Renal cortical epithelial cell (primary cell): ENCODE data around the gene ARNT2. TPM values are rescaled to one million over a fixed set of nuclear protein-coding genes. Genes with fewer than 3 reads are reported as not detected.
"Not testable (repeated sequence)": the region's sequence is repeated elsewhere in the genome, so short reads cannot be mapped to it uniquely, and the experiment has no call there.

Source experiments
- DNase-seq: peaks from one replicate; pipeline ENCODE4 v3.0.0-alpha.2; 2011; ENCODE audit warnings: low read depth
- total RNA-seq: library from RNA; depleted of rRNA; stranded (reverse); fragments of >200 nt; gene quantifications from 2 replicates; pipeline ENCODE4 v1.2.3, GENCODE V29; 2014

The ARNT2 gene
- total RNA-seq, 1 donor from 2014 or later = 20.8 TPM

DNA sequence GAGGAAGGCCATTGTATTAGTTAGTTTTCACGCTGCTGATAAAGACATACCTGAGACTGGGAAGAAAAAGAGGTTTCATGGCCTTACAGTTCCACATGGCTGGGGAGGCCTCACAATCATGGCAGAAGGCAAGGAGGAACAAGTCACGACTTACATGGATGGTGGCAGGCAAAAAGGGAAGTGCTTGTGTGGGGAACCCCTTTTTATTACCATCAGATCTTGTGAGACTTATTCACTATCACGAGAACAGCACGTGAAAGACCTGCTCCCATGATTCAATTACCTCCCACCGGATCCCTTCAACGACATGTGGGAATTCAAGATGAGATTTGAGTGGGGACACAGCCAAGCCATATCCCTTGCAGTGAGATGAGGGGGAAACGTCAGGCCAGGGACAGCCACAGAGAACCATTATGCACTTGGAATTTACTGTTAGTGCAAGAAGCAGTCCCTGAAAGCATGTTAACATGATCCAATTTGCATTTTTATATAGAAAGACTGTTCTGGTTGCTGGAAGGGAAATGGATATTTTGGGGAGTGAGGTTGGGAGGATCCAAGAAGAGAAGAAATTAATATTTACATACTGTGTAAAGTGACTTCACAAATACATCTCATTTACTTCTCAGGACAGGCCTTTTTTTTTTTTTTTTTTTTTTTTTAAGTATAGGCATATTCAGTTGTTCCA, 87.1 kb downstream of the ARNT2 start:
- DNase-seq = no peak

DNA sequence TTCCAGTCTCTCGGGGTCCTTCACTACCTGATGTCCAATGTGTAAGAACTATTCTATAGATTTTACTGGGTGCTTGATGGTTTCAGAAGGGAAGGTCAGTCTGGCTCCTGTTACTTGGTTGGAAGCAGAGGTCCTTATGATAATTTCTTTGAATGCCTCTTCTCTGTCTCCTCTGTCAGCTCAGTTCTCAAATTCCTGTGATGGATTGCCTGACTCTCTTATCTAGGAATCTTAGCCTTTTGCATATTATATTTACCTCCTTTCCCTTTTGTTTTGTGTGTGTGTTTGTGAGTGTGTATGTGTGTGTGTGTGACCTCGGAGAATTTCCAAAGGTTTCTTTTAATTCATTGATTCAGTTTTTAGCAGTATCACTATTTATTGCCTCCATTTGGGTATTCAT, 88.2 kb downstream of the ARNT2 start:
- DNase-seq = no peak

DNA sequence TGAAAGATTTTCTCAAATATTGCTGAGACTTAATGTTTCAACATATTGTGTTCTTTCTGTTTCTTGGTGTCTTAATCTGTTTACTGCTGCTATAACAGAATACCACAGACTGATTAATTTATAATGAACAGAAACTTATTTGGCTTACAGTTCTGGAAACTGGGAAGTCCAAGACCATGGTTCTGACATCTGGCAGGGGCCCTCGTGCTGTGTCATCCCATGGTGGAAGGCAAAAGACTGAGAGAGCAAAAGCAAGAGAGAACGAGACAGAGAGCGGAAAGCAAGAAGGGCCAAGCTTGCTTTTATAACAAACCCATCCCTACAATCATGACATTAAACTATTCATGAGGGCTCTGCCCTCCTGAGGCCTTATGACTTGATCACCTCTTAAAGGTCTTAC, 88.7 kb downstream of the ARNT2 start:
- no peak for DNase-seq

DNA sequence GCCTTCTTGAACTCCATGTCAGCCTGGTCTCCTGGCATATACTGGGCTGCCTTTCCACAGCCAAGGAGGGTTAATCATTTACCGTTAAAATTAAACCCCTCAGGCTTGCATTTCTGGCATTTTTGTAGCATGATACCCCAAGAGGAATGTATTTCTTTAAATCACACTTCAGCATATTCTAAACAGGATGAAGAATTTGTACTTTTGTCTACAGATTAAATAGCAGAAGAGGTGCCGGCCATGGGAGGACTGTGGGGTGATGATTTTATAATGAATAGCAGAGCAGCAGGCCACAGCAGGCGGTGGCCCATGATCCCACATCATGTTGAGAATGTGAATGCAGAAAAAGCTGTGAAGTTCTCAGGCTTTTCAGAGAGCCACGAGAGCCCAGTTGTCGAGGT, 90.2 kb downstream of the ARNT2 start:
- DNase-seq = peak; percentile 96

DNA sequence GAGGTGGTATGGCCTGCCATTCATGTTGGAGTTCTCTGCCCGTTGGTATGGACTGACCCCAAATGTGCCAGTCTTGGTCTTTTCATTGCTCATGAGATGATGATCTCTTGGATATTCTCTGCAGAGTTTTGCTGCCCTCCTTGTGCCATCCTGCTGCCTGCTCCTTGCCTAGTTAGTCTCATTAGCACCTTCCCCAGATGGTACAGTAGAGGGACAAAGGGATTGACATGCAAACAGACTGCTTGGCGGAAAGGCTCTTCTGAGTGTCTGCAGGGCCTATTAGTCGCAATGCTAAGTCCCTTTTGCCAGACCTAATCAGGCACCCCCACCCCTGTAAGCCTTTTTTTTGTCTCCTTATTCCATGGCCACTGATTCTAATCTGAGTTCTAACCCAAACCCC, 90.6 kb downstream of the ARNT2 start:
- DNase-seq = no peak

DNA sequence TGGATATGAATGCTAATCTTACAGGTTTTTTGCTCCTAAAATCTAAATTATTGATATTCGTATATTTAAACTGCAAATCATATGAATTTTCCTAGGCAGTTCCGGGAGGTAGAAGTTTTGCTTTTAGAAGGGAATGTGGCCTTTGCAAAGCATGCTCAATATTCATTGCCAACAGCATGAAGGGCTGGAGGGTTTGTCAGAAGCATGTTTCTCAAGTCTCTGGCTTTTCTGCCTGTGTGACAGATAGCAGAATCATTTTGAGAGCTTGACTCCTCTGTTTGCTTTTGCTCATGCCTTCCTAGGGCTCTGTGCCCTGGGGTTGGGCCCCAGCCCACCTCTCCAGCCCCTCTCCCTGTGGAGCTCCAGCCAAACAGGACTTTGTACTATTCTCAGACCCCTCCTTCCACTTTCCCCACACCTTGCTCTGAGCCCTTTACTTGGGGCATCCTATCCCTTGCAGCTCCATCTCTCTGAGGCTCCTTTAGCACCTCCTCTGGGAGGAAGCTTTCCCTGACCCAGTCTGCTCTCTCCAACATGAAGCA, 91.3 kb downstream of the ARNT2 start:
- no peak for DNase-seq

DNA sequence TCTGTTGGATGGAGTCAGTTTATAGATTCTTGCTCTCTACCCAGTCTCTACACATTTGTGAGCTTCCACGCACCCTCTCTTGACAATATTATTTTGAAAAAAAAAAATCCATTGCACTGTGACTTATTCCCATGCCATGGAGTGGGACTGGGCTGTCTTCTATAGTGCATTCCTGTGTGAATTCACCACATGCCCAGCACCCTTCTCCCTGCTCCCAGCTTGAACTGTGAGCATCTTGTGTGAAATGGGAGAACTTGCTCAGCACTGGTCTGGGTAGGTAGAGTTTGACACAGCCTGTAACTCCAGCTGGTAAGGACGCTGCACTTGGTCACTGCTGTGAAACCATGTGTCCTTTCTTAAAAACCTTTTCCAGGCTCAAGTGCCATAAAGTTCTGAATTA, 91.9 kb downstream of the ARNT2 start:
- DNase-seq = no peak

DNA sequence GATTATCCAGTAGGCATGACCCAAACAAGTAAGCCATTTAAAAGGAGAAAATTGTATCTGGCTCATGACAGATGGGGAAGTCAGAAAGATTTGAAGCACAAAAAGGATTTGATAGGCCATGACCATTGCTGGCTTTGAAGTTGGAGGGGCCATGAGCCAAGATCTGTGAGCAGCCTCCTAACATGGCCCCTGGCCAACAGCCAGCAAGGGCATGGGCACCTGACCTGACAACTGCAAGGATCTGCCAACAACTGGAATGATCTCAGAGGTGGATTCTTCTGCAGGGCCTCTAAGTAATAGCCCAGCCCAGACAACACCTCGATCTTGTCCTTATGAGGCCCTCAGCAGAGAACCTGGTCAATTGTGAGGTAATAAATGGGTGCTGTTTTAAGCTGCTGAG, 93.0 kb downstream of the ARNT2 start:
- no peak for DNase-seq

DNA sequence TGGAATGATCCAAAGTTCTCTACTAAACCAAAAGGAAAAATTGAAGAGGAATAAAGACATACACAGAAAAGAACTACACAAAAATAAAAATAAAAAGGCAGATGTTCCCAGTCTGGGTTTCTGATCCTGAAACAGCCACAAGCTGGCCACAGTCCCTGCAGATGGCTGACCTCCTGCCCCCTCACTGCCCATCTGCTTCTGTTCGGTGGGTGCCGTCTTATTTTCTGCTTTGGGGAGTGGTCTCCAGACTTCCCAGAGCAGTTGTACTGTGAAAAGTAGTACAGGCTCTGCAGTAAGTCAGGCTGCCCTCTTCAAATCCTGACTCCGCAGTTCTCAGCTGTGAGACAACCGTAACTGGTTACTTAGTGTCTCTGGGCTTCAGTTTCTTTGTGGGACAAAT, 94.5 kb downstream of the ARNT2 start:
- no peak for DNase-seq

DNA sequence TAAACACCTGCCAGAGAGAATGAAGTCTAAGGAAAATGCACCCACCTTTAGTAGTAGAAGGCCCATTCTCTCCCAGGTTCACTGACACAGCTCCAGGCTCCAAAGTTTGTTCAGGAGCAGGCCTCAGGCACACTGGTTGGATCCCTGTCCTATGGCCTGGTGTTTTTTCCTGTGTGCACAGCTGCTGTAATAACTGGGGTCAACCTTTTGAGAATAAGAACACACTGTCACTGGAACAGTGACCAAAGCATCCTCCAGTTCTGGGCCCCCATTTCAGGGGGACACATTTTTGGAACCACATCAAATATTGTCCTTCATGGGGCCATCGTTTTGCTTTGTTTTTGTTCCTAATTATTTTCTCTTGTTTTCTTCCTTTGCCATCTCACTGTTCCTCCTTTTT, 95.8 kb downstream of the ARNT2 start:
- DNase-seq = no peak

DNA sequence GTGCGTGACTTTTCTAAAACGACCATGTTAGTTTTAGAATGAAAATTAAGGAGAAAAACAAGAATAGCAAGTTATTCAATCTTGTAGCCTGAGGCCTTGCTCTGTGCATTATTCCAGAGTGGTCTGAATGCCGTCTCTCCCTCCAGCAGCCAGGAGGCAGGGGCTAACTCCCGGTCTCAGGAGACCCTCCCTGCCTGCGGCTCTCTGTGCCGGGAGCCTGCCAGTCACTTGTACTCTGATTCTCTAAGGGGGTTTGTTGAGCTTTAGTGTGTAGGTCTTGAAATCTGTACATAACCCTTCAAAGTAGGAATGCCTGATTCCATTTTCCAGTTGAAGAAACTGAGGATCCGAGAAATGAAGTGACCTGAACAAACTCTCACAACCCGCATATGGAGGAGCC, 97.3 kb downstream of the ARNT2 start:
- DNase-seq = no peak

DNA sequence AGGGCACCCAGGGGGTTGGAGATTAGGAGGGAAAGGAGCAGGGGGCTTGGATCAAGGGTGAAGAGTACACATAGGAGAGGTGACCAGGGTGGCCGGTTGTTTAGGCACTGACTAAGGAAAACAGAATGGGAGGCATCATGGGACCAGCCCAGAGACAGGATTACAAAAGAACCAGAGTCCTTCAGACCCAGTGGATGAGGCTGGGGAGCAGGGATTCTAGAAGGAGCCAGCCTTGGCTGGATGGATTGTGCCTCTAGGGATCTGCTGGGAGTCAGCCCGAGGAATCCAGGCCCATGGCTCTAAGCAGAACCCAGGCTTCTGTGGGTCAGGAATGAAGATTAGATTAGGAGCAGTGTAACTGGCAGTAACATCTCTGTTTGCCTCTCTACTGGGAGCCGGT, 98.6 kb downstream of the ARNT2 start:
- DNase-seq = no peak

DNA sequence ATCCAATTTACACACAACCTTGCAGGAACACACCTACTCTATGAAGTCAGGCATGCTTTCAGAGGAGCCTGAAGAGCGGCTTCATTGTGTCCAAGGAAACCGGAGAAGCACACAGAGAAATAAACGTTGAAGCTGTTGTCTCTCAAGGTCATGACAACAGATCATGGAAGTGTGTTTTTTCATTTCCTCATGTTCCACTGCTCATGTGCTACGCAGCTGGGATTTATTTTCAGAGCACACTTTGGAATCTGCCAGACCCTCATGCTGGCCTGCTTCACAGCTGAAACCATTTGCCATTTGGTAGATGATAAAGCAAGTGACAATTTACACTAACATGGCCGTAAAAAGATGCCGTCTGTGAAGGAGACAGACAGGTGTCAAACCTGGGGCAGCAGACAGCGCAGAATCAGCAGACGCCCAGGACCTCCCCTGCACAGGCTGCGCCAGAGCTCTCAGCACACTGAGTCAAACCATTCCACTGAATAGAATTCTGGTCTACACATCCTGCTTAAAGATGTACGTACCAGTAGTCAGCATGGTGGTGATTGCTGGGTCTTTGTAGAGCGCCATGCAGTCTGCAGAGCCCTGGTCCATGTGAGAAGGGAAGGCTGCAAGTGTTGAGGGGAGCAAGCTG, 99.3 kb downstream of the ARNT2 start:
- DNase-seq = no peak

DNA sequence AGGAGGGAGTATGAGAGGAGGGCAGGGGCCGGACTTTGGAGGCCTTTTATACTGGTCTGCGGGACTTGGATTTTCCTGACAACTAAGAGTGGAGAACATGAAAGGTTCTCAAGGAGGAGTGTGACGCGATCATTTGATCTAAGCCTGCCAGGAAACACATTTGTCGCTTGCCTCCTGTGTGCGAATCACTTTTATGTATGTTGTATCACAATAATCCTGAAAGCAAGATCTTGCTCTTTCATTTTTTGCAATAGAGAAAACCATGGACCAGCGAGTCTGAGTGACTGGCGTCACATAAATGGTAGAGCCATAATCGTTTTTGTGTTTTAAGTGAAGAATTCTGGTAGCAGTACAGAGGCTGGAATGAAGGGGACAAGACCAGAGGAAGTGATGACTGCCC, 100.7 kb downstream of the ARNT2 start:
- no peak for DNase-seq

DNA sequence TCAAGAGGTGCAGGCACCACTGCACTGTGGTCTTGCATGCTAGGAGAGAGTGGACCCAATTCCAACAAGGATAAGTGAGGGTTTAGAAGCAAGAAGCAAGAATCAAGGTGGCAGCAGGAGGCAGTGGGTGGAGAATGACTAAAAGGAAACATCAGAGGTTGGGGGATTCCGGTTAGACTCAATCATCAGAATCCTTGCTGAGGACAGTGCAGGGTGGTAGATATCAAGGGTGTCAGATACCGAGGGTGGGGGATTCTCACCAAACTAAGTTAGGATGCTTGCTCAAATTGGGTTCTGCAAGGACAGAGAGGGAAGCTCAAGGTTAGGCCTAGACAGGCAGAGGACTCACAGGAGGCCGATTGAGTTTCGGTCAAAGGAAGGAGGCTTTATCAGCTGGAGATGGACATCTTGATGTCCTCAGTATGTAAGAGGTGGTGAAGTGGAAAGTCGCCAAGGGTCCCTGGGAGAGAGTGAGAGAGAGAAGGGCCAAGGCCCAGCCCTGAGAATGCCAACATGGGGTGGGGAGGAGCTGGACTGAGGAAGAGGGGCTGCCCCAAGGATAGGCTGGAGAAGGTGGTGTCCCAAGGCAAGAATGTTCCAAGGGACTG, 102.2 kb downstream of the ARNT2 start:
- no peak for DNase-seq

DNA sequence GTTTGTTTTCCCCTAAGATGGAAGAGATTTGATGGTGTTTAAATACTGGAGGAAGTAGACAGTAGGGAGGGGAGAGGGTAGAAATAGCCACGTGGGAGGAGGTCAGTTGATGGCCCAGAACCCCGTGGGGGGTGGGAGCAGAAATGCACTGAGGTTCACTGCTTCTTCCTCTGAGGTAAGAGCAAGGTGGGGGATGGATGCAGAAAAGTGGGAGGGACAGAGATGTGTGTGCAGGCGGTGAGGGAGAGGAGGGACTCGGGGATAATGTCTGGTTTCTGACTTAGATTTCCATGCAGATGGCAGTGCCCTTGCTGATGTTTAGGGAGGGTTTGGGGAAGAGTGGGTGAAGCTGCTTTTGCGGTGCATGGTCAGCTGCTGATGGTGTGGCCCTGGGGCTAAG, 102.9 kb downstream of the ARNT2 start:
- no peak for DNase-seq

DNA sequence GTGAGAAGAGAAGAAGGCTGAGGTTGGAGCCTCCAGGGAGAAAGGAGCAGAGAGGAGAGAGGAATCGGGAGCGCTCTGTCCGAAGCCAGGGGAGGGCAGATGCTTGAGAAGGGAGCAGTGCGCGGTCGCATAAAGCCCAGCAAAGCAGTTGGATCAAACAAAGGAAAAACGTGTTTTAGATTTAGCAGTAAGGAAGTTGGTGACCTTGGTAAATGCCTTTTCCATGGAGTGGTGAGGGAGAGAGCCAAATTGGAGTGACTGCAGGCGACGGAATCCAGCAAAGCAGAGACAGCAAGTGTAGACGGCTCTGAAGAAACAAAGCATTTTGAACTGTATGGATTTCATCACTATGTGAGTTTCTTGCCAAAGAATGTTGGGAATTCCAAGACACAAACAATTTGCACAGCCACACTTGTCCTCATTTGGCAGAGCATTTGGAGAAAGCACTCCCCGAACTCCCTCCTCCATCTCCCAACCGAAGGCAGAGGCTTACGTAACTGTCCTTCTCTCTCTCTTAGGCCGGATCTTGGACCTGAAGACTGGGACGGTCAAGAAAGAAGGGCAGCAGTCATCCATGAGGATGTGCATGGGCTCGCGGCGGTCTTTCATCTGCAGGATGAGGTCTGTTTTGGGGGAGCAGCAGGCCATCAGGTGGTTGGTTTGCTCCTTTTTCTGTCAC, 103.6 kb downstream of the ARNT2 start:
- DNase-seq = no peak

DNA sequence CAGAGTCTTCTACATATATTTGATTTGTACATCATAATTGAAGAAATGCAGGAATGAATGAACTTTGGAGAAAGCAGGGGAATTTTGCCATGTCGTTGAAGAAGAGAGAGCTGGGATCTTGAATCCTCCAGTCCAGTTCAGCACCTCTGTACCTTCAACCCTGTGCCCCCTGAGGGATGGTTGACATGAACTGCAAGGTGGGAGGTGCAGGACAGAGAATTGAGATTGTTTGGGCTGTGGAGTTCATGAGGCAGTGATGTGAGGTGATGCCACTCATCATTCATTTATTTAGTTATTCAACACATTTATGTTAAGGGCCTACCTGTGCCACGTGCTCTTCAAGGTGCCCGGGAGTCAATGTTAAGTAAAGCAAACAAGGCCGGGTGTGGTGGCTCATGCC, 104.6 kb downstream of the ARNT2 start:
- no peak for DNase-seq

DNA sequence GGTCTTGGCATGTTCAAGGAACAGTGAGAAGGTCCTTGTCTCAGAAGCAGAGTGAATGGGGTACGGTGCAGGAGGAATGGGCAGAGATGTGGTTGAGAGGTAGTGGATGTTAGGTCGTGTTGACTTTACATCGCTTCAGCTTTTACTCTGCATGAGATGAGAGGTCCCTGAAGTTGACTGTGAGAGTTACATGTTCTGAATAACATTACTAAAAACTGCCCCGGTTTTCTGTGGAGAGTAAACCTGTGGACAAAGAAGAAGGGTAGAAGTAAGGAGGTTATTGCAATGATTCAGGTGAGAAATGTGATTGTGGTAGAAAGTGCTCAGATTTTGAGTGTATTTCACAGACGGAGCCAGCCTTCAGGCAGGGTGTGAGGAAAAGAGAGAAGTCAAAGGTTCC, 105.6 kb downstream of the ARNT2 start:
- no peak for DNase-seq

DNA sequence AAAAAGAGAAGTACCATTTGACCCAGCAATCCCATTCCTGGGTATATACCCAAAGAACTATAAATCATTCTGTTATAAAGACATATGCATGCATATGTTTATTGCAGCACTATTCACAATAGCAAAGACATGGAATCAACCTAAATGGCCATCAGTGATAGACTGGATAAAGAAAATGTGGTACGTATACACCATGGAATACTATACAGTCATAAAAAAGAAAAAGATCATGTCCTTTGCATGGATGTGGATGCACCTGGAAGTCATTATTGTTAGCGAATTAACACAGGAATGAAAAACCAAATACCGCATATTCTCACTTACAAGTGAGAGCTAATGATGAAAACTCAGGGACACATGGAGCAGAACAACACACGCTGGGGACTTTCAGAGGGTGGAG, 106.8 kb downstream of the ARNT2 start:
- DNase-seq = not testable (repeated sequence)

DNA sequence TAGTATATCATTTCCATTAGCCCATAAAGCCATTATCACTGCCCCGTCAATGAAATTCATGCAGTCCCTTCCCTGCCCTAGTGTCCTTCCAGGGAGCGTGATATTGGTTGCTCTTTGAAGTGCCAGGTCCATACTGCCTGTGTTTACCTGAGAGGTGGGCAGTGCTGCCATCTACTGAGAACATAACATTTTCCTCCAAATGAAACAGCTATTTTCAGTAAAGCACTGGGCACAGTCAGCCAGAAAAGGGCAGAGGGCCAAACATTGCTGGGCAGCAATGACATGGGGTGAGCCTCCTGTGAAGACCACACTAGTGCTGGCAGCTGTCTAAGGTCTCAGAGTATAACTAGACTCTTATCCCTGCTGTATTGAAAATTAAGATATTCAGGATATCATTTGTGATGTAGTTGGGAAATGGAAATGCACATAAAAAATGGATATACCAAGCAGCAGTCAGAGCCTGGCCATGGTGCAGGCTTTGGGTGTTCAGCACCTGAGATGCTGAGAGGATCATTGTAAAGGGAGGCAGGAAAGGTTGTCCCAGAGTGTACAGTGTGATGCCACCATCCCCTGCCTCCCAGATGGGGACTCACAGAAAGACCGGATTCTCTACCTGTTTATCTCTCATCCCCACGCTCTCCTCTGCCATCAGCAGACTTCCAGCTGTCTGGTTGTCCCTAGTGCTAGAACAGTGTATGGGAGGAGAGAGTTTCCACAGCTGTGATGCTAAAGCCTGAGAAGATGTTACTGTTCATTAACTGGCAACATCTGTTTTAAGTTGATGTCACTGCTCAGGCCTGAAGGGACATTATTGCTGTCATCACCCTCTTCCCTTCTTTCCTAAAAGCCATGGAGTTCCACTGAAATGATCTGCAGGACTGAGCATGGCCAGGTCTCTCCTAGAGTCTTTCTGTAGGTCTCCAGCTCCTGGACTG, 108.8 kb downstream of the ARNT2 start:
- peak; percentile 55 for DNase-seq
